Measurements from ENCODE around the gene ZDHHC3. TPM values are rescaled to one million over a fixed set of nuclear protein-coding genes. Genes with fewer than 3 reads are reported as not detected.

Gene ZDHHC3
- total RNA-seq, 1 experiment from 2014 or later, result 49.5 TPM

GRCh38 chr3:44931791-44932190 lies 44.2 kb downstream of the ZDHHC3 start:
- no peaks in the 10 kb centered on the region for H3K36me3 ChIP-seq (ENCODE audit: control insufficient read depth, insufficient read depth, low read length)
- intact Hi-C loops (cut with micrococcal nuclease; ENCODE audit: unreplicated experiment), result no loop called here
- H3K27me3 ChIP-seq (ENCODE audit: control insufficient read depth, insufficient read depth, low read length), result no peaks in the 10 kb centered on the region
- H3K9me3 ChIP-seq (ENCODE audit: control insufficient read depth, insufficient read depth, low read depth, low read length), result no peaks in the 10 kb centered on the region
- in situ Hi-C loops (cut with HindIII; ENCODE audit: low pct_unique_long_range_greater_than_20kb, low sequenced_read_pairs), result no loop called here
- H3K4me3 ChIP-seq (ENCODE audit: low read depth in 2 of 2, low read length in 2 of 2), result no peak overlapping the region
- ChIA-PET POLR2A (no interaction called here), CTCF (no interaction called here)
- ATAC-seq, result no peak
- no peak for DNase-seq (ENCODE audit: low read depth, low spot score)
- TF ChIP-seq CTCF (IDR thresholded peaks at IDR 0.05), result no peak
- no peak for TF ChIP-seq SIN3A (IDR thresholded peaks at IDR 0.05; ENCODE audit: borderline replicate concordance, insufficient read depth, low read depth, low read length)
- TF ChIP-seq TCF7L2 (IDR thresholded peaks at IDR 0.05; ENCODE audit: low read depth, low read length), result no peak
- no peak for TF ChIP-seq REST (IDR thresholded peaks at IDR 0.05; ENCODE audit: insufficient read depth in 1 of 2, low read depth in 2 of 2, low read length in 1 of 2)
- no peak for TF ChIP-seq POLR2AphosphoS5 (IDR thresholded peaks at IDR 0.05; ENCODE audit: low read depth, low read length)
- BruUV-seq (replicated peaks), result no TSS peak
- no peak overlapping the region for H3K27ac ChIP-seq (ENCODE audit: low read length)
- H3K4me1 ChIP-seq (ENCODE audit: control insufficient read depth, insufficient read depth, low read length), result no peaks in the 10 kb centered on the region

- Histone ChIP-seq H3K4me3 (ENCODE audit: low read depth in 2 of 2, low read length in 2 of 2) (no peak overlapping the region), H3K4me1 (ENCODE audit: control insufficient read depth, insufficient read depth, low read length) (no peaks in the 10 kb centered on the region), H3K36me3 (ENCODE audit: control insufficient read depth, insufficient read depth, low read length) (no peaks in the 10 kb centered on the region), H3K27me3 (ENCODE audit: control insufficient read depth, insufficient read depth, low read length) (no peaks in the 10 kb centered on the region), H3K27ac (ENCODE audit: low read length) (no peak overlapping the region), H3K9me3 (ENCODE audit: control insufficient read depth, insufficient read depth, low read depth, low read length) (no peaks in the 10 kb centered on the region)
- no peak for ATAC-seq
- TF ChIP-seq REST (IDR thresholded peaks at IDR 0.05; ENCODE audit: insufficient read depth in 1 of 2, low read depth in 2 of 2, low read length in 1 of 2) (no peak), SIN3A (IDR thresholded peaks at IDR 0.05; ENCODE audit: borderline replicate concordance, insufficient read depth, low read depth, low read length) (no peak), TCF7L2 (IDR thresholded peaks at IDR 0.05; ENCODE audit: low read depth, low read length) (no peak), CTCF (IDR thresholded peaks at IDR 0.05) (no peak), POLR2AphosphoS5 (IDR thresholded peaks at IDR 0.05; ENCODE audit: low read depth, low read length) (no peak)
- intact Hi-C loops (cut with micrococcal nuclease; ENCODE audit: unreplicated experiment) (no loop called here), in situ Hi-C loops (cut with HindIII; ENCODE audit: low pct_unique_long_range_greater_than_20kb, low sequenced_read_pairs) (no loop called here)
- POLR2A ChIA-PET, result no interaction called here
- BruUV-seq (replicated peaks), result no TSS peak
- DNase-seq (ENCODE audit: low read depth, low spot score), result no peak
- CTCF ChIA-PET, result interaction anchor here (0.6 kb wide), 1 partner anchor 201 kb away, joined by 4 read pairs; no protein-coding TSS in a partner anchor
Measured at GRCh38 chr3:44930911-44931310, 45.1 kb downstream of the ZDHHC3 start.
